B cell (primary cell): ENCODE results near the gene CSTF3. TPM values are rescaled to one million over a fixed set of nuclear protein-coding genes. Genes with fewer than 3 reads are reported as not detected.

Experiments used
- ATAC-seq: fragments of 200-7000 bp; cut with Tn5 transposase; one replicate; pipeline ENCODE4 v1.10.0; 2021; ENCODE audit warnings: low read depth, mild to moderate bottlenecking, moderate number of reproducible peaks, moderate library complexity
- CTCF ChIA-PET: fragments of 350-600 bp; sonication (Branson Sonifier 250); formaldehyde crosslinking; loops from one replicate; lab custom pipeline; 2021; ENCODE audit warnings: antibody characterized with exemption, inconsistent platforms; lab: Charles Lee
- POLR2A ChIA-PET: fragments of 350-600 bp; sonication (Branson Sonifier 250); formaldehyde crosslinking; loops from one replicate; lab custom pipeline; 2021; ENCODE audit warnings: antibody characterized with exemption; lab: Charles Lee
- DNase-seq: peaks from one replicate; pipeline ENCODE4 v3.0.0; 2013
- H2AFZ ChIP-seq: 2 replicates; pipeline ENCODE4 v1.6.1; 2012; ENCODE audit warnings: mild to moderate bottlenecking, low read depth, low read length; ENCODE audit not compliant: insufficient read depth, poor library complexity, severe bottlenecking
- H3K27ac ChIP-seq, 2 donors: 1 replicate in 1 of 2; 2 replicates in 1 of 2; pipeline ENCODE4 v1.5.1; 2012 to 2013; ENCODE audit warnings: low read length in 2 of 2, mild to moderate bottlenecking in 2 of 2, moderate library complexity in 1 of 2
- H3K27me3 ChIP-seq, 4 experiments: fragments of 200-600 bp in 1 of 4; sonication (generic) in 1 of 4; replicated peaks in 1 of 4; 1 replicate in 2 of 4; 2 replicates in 2 of 4; pipeline versions ENCODE4 v1.6.1 to v1.7.0; 2013 to 2016; ENCODE audit warnings: low read length in 3 of 4, mild to moderate bottlenecking in 2 of 4, mixed read lengths in 1 of 4, moderate library complexity in 1 of 4; ENCODE audit not compliant: insufficient read depth in 4 of 4, control insufficient read depth in 3 of 4; ENCODE audit errors: control extremely low read depth in 1 of 4
- H3K36me3 ChIP-seq, 2 experiments: replicated peaks in 1 of 2; 1 replicate in 1 of 2; 2 replicates in 1 of 2; pipeline versions ENCODE4 v1.6.1 to v1.7.1; 2013; ENCODE audit warnings: low read length in 1 of 2; ENCODE audit not compliant: insufficient read depth in 2 of 2, control insufficient read depth in 1 of 2; ENCODE audit errors: control extremely low read depth in 1 of 2, extremely low read depth in 1 of 2
- H3K4me1 ChIP-seq, 2 donors: fragments of 200-600 bp in 1 of 2; sonication (generic) in 1 of 2; 1 replicate in 1 of 2; 2 replicates in 1 of 2; pipeline versions ENCODE4 v1.5.1 to v1.6.1; 2013 to 2017; ENCODE audit warnings: low read length in 2 of 2; ENCODE audit not compliant: control insufficient read depth in 2 of 2, insufficient read depth in 2 of 2
- H3K4me2 ChIP-seq: replicated peaks from 2 replicates; pipeline ENCODE3; 2012; ENCODE audit warnings: mild to moderate bottlenecking, low read depth, low read length; ENCODE audit not compliant: poor library complexity, severe bottlenecking
- H3K4me3 ChIP-seq, 5 experiments: fragments of 200-600 bp in 1 of 5; sonication (generic) in 1 of 5; 1 replicate in 3 of 5; 2 replicates in 2 of 5; pipeline versions ENCODE4 v1.5.1 to v1.7.0; 2011 to 2016; ENCODE audit warnings: low read length in 4 of 5, mild to moderate bottlenecking in 4 of 5, low read depth in 2 of 5, control low read depth in 1 of 5, moderate library complexity in 1 of 5; ENCODE audit not compliant: insufficient read depth in 1 of 5; ENCODE audit errors: control extremely low read depth in 1 of 5, extremely low read depth in 1 of 5
- H3K79me2 ChIP-seq: fragments of 200-600 bp; sonication (generic); one replicate; pipeline ENCODE4 v1.6.0; 2016; ENCODE audit warnings: low read length; ENCODE audit not compliant: control insufficient read depth, insufficient read depth
- H3K9ac ChIP-seq: fragments of 200-600 bp; sonication (generic); 2 replicates; pipeline ENCODE4 v1.6.1; 2017; ENCODE audit warnings: mild to moderate bottlenecking, low read length, moderate library complexity
- H3K9me3 ChIP-seq, 3 donors: one replicate each; pipeline versions ENCODE4 v1.6.1 to v1.7.1; 2013; ENCODE audit warnings: low read length in 2 of 3; ENCODE audit not compliant: control insufficient read depth in 2 of 3, insufficient read depth in 1 of 3; ENCODE audit errors: control extremely low read depth in 1 of 3
- H4K20me1 ChIP-seq: 2 replicates; pipeline ENCODE4 v1.6.0; 2012; ENCODE audit warnings: mild to moderate bottlenecking, low read length; ENCODE audit not compliant: insufficient read depth, control insufficient read depth, poor library complexity, severe bottlenecking
- H3K27ac Mint-ChIP-seq: one replicate; pipeline ENCODE4 v1.8.0; 2021; ENCODE audit warnings: mixed read lengths
- H3K27me3 Mint-ChIP-seq: one replicate; pipeline ENCODE4 v1.8.0; 2021; ENCODE audit warnings: mixed read lengths
- H3K4me1 Mint-ChIP-seq: one replicate; pipeline ENCODE4 v1.8.0; 2021; ENCODE audit warnings: mixed read lengths
- H3K4me3 Mint-ChIP-seq: one replicate; pipeline ENCODE4 v1.8.0; 2021; ENCODE audit warnings: mixed read lengths
- H3K9me3 Mint-ChIP-seq: one replicate; pipeline ENCODE4 v1.8.0; 2022; ENCODE audit warnings: mixed read lengths; ENCODE audit not compliant: insufficient read depth
- EZH2 ChIP-seq: IDR thresholded peaks from 2 replicates; pipeline ENCODE4 v1.6.1; 2012; ENCODE audit warnings: borderline replicate concordance, low read depth, mild to moderate bottlenecking, moderate library complexity, low read length; ENCODE audit not compliant: insufficient read depth, poor library complexity, severe bottlenecking
- WGBS: methylation state at CpG from one replicate; pipeline ENCODE4 v1.1.5; 2013; ENCODE audit warnings: missing lambda C conversion rate; ENCODE audit not compliant: insufficient coverage; 5-methylcytosine and 5-hydroxymethylcytosine counted together
- intact Hi-C: fragments of 100-400 bp; cut with micrococcal nuclease; formaldehyde crosslinking; loops from one replicate; pipeline ENCODE4 v1.10.0; 2022
- polyA plus RNA-seq: library from polyadenylated mRNA; depleted of rRNA; stranded (reverse); fragments of >200 nt; gene quantifications from 2 replicates; pipeline ENCODE4 v1.2.3, GENCODE V29; 2012
- total RNA-seq, 2 donors: library from RNA; stranded (reverse); fragments of 120-200 nt in 1 of 2; gene quantifications; 1 replicate in 1 of 2; 2 replicates in 1 of 2; pipeline versions ENCODE4 v1.2.3 to v1.2.4, GENCODE V29; 2013 to 2022
- TF ChIP-seq, protein P1 (sequence below): fragments of 200-600 bp; IDR thresholded peaks from one replicate; pipeline ENCODE4 v1.8.0; 2022; ENCODE audit warnings: antibody characterized with exemption, mild to moderate bottlenecking

Gene CSTF3
- total and polyA plus RNA-seq, 2 donors (not counting 1 experiment from before 2014, with no cell fraction given): 14.4 to 42.2 TPM

DNA sequence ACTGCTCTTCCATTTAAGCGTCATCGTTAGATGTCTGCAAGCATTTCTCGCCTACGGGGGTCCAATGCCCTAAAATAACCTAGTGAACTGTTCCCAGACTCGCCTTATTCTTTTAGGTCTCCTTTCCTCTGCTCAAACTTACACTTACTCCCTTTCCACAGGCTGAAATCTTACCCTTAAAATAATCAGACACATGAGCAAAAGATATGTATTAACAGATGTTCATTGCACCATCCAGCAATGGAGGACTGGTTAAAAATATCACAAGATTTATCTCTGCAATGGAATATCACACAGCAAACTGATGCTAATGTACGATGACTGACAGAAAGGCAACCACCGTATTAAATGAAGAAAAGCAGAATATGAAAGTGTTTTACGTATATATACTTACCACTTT, 1.6 kb upstream of the CSTF3 start:
- peaks cover 25 to 30% of the 10 kb centered on the region in 2 donors for H3K4me1 ChIP-seq
- H4K20me1 ChIP-seq: no peaks in the 10 kb centered on the region
- H3K9ac ChIP-seq: no peak overlapping the region
- no peaks in the 10 kb centered on the region for H3K36me3 ChIP-seq
- DNase-seq: no peak
- H3K9me3 Mint-ChIP-seq: no peaks in the 10 kb centered on the region
- H2AFZ ChIP-seq: peak overlapping the region; percentile 24
- 87% methylated on average over 4 of the region's 8 CpGs for WGBS
- H3K4me1 Mint-ChIP-seq: peaks cover 39% of the 10 kb centered on the region
- H3K79me2 ChIP-seq: peaks cover 51% of the 10 kb centered on the region
- no peak overlapping the region for H3K27ac ChIP-seq
- ChIA-PET CTCF (interaction anchor here (0.6 kb wide), 1 partner anchor 8 kb away, joined by 3 read pairs; no protein-coding TSS in a partner anchor), POLR2A (no interaction called here)
- peak overlapping the region; percentile 57 for H3K4me3 Mint-ChIP-seq
- H3K27me3 ChIP-seq: no peaks in the 10 kb centered on the region
- TF ChIP-seq, protein P1, sequence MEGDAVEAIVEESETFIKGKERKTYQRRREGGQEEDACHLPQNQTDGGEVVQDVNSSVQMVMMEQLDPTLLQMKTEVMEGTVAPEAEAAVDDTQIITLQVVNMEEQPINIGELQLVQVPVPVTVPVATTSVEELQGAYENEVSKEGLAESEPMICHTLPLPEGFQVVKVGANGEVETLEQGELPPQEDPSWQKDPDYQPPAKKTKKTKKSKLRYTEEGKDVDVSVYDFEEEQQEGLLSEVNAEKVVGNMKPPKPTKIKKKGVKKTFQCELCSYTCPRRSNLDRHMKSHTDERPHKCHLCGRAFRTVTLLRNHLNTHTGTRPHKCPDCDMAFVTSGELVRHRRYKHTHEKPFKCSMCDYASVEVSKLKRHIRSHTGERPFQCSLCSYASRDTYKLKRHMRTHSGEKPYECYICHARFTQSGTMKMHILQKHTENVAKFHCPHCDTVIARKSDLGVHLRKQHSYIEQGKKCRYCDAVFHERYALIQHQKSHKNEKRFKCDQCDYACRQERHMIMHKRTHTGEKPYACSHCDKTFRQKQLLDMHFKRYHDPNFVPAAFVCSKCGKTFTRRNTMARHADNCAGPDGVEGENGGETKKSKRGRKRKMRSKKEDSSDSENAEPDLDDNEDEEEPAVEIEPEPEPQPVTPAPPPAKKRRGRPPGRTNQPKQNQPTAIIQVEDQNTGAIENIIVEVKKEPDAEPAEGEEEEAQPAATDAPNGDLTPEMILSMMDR: no peak
- no peak for TF ChIP-seq EZH2
- intact Hi-C loops: loop anchor here (5.0 kb wide), 2 partner anchors 889 to 1274 kb away; partner anchors contain the start of genes CAPRIN1 and CAT
- H3K4me3 ChIP-seq: no peak overlapping the region
- no peaks in the 10 kb centered on the region for H3K9me3 ChIP-seq
- H3K4me2 ChIP-seq: no peak overlapping the region
- no peak for ATAC-seq
- H3K27ac Mint-ChIP-seq: no peak overlapping the region
- no peaks in the 10 kb centered on the region for H3K27me3 Mint-ChIP-seq

DNA sequence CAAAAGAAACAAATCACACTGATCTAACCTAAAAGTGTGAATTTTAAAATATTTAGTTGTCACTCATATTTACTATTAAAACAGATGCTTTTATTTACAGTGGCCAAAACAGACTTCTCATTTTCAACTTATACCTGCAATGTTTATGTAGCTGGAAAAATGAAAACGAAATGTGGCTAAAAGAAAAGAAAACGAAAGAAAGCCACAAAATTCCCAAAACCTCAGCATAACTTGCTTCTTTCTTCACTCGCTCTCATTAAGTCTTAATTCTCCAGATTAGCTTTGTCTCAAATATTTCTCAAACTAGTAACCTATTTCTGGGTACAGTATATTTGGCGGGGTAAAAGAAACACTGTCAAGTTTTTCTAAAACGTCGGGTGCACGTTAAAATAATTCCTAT, 693 bp downstream of the CSTF3 start:
- Histone ChIP-seq H3K27me3 (no peaks in the 10 kb centered on the region), H2AFZ (peak overlapping the region; percentile 92), H3K9me3 (no peaks in the 10 kb centered on the region), H3K4me1 (peaks cover 25 to 32% of the 10 kb centered on the region in 2 donors), H3K4me2 (peak overlapping the region; percentile 77), H3K79me2 (peaks cover 74% of the 10 kb centered on the region), H3K36me3 (no peaks in the 10 kb centered on the region), H3K27ac (peak overlapping the region; percentile 84 to 88), H4K20me1 (no peaks in the 10 kb centered on the region), H3K4me3 (peak overlapping the region; percentile 77 to 99 (median 78)), H3K9ac (peak overlapping the region; percentile 83)
- Mint-ChIP-seq H3K27me3 (no peaks in the 10 kb centered on the region), H3K9me3 (no peaks in the 10 kb centered on the region), H3K4me3 (peak overlapping the region; percentile 99), H3K4me1 (peaks cover 56% of the 10 kb centered on the region), H3K27ac (peak overlapping the region; percentile 95)
- WGBS: 0% methylated on average over 2 of the region's 7 CpGs
- ChIA-PET CTCF (interaction anchor here (0.6 to 1.7 kb wide), 5 partner anchors 20 to 612 kb away, joined by 3 to 4 read pairs (median 3); no protein-coding TSS in a partner anchor), POLR2A (interaction anchor here (0.7 to 1.3 kb wide), 2 partner anchors 576 to 577 kb away, joined by 3 to 4 read pairs; partner anchors contain the start of genes CD59 and EIF3M)
- intact Hi-C loops: loop anchor here (2.0 to 5.0 kb wide), 3 partner anchors 266 to 1277 kb away; partner anchors contain the start of genes CAPRIN1 and CAT
- DNase-seq: no peak
- TF ChIP-seq EZH2: no peak
- TF ChIP-seq, protein P1: no peak
- ATAC-seq: no peak
